ENCODE data around the gene OR11L1.

OR11L1 gene, protein sequence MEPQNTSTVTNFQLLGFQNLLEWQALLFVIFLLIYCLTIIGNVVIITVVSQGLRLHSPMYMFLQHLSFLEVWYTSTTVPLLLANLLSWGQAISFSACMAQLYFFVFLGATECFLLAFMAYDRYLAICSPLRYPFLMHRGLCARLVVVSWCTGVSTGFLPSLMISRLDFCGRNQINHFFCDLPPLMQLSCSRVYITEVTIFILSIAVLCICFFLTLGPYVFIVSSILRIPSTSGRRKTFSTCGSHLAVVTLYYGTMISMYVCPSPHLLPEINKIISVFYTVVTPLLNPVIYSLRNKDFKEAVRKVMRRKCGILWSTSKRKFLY

DNA sequence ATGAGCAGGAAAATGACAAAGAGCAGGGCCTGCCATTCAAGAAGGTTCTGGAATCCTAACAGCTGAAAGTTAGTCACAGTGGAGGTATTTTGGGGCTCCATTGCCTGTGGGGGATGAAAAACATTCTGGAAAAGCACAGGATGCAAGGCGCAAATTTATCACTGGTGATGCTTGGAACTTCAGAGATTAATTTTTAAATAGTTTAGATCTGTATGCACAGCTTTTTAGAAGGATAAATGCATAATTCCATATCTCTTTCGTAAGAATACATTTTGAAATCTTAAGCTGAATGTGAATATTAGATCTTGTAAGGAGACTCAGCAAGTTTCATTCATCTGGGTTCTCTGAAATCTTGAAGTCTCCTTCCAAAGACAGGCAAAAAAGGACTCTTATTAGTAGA is at the start of gene OR11L1:
Gene OR11L1, minus strand, starts transcription at position 101 of the 400 bp plus-strand sequence. Its CDS starts 0 bp downstream, at position 101.
- DNase-seq (ENCODE audit: low read depth in 3 of 3, low spot score in 1 of 3) = no peak

DNA sequence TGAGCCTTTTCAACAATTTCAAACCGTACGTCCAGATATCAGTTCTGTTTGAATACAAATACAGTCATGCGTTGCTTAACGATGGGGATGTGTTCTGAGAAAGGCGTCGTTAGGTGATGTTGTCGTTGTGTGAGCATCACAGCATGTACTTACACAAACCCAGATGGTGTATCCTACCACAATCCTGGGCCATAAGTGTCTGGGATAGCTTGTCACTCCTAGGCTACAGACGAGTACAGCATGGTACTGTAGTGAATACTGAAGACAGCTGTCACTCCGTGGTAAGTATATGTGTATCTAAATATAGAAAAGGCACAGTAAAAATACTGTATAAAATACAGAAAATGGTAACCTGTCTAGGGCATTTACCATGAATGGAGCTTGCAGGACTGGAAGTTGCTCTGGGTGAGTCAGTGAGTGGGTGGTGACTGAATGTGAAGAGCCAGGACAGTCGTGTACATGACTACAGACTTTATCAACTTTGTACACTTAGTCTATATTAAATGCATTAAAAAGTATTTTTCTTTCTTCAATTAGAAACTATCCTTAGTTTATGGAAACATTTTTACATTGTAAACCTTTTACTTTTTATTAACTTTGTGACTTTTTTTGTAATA is 43.2 kb upstream of the OR11L1 start:
- DNase-seq (ENCODE audit: low read depth in 3 of 3, low spot score in 1 of 3) = no peak

GRCh38 chr1:247883346-247883745 is 41.6 kb upstream of the OR11L1 start:
- DNase-seq (ENCODE audit: low read depth in 3 of 3, low spot score in 1 of 3) = no peak

GRCh38 chr1:247865416-247865815 is 23.7 kb upstream of the OR11L1 start:
- no peak for DNase-seq (ENCODE audit: low read depth in 3 of 3, low spot score in 1 of 3)

- no peak for DNase-seq (ENCODE audit: low read depth in 3 of 3, low spot score in 1 of 3)
These were observed 22.9 kb upstream of the OR11L1 start for GRCh38 chr1:247864644-247865043.

DNA sequence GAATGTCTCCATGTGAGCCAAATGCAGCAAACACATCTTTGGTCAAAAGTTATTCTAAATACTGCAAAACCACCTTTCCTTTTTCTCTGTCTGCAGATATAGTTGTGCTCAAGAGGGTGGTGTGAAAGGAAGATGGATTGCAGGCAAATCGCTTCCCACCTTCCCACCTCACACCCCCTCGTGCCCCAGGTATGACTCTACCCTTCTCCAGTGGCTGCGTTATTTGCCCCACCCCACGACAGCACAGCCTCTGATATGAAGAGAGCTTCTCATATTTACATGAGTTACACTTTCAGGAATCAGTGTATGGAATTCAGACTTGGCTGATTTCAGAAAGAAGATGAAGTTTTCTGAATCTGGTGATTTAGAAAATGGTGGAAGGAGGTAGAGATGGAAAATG is 21.1 kb upstream of the OR11L1 start:
- DNase-seq (ENCODE audit: low read depth in 3 of 3, low spot score in 1 of 3) = no peak

GRCh38 chr1:247857985-247858619 is 16.4 kb upstream of the OR11L1 start:
- DNase-seq (ENCODE audit: low read depth in 3 of 3, low spot score in 1 of 3) = no peak

DNA sequence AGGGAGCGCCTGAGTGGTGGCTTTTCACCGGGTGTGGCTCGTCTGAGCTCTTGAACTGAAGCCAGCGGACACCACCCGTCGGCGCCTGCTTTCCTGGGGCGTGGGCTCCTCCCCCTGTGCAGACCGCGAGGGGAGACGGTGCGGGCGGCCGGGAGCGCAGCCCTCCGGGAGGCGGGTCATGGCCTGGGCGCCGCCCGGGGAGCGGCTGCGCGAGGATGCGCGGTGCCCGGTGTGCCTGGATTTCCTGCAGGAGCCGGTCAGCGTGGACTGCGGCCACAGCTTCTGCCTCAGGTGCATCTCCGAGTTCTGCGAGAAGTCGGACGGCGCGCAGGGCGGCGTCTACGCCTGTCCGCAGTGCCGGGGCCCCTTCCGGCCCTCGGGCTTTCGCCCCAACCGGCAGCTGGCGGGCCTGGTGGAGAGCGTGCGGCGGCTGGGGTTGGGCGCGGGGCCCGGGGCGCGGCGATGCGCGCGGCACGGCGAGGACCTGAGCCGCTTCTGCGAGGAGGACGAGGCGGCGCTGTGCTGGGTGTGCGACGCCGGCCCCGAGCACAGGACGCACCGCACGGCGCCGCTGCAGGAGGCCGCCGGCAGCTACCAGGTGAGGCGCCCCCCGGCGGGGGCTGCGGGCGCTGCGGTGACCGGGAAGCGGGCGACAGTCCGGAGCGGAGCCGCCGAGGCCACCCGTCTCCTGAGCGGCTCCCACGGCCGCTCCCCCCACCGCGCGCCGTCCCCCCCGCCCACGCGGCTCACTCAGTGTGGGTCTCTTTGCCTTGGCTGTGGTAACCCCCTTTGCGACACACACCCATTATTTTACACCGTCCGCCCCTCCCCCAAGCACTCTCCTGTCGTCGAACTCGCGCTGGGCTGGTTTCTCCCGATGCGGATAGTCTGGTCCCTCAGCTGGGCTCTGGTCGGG is 15.6 kb upstream of the OR11L1 start, which contains the start of gene TRIM58:
Gene TRIM58, plus strand, starts transcription at position 119 of the 916 bp plus-strand sequence. Its CDS starts 60 bp downstream, at position 179.
- DNase-seq (ENCODE audit: low read depth in 3 of 3, low spot score in 1 of 3) = no peak

GRCh38 chr1:247855911-247856310 is 14.2 kb upstream of the OR11L1 start:
- DNase-seq (ENCODE audit: low read depth in 3 of 3, low spot score in 1 of 3) = no peak

GRCh38 chr1:247854899-247855545 is 13.3 kb upstream of the OR11L1 start:
- no peak for DNase-seq (ENCODE audit: low read depth in 3 of 3, low spot score in 1 of 3)

- DNase-seq (ENCODE audit: low read depth in 3 of 3, low spot score in 1 of 3) = no peak
These were observed 7.9 kb upstream of the OR11L1 start for GRCh38 chr1:247849616-247850015.

- DNase-seq (ENCODE audit: low read depth in 3 of 3, low spot score in 1 of 3) = no peak
These were observed 6.7 kb upstream of the OR11L1 start for GRCh38 chr1:247848346-247848745.

GRCh38 chr1:247845693-247846017 is 4.0 kb upstream of the OR11L1 start:
- no peak for DNase-seq (ENCODE audit: low read depth in 3 of 3, low spot score in 1 of 3)

DNA sequence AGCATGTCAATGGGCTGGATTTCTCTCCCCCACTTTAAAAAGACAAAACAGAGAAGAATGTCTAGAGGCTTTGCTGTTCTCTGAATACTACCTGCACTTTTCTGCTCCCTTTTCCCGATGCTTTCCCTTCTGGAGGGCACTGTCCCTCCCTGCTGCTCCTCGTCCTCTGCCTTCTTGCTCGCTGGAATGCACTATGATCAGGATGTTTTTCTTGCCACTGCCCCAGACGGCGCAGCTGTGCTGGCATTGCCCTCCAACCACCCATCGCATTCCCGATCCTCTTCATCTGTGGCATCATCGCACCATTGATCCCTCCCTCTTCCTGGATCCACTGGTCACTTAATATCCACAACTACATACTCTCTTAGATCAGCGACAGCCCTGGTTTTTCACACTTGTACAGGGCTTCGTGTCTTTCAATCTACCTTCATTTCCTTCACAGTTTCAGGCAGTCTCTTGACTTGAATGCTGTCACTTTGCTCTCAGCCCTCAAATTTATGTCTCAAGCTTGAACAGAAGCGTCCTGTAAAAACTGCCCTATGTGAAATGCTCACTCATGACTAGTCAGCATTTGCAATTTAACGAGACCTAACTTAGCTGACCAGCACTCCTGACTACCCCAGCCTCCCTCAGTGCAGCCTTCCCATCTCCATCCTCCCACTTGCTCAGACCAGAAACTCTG is 3.5 kb upstream of the OR11L1 start:
- DNase-seq (ENCODE audit: low read depth in 3 of 3, low spot score in 1 of 3) = no peak

GRCh38 chr1:247843411-247843810 is 1.7 kb upstream of the OR11L1 start:
- DNase-seq (ENCODE audit: low read depth in 3 of 3, low spot score in 1 of 3) = no peak

GRCh38 chr1:247840818-247841217 is 878 bp downstream of the OR11L1 start:
- DNase-seq (ENCODE audit: low read depth in 3 of 3, low spot score in 1 of 3) = no peak

DNA sequence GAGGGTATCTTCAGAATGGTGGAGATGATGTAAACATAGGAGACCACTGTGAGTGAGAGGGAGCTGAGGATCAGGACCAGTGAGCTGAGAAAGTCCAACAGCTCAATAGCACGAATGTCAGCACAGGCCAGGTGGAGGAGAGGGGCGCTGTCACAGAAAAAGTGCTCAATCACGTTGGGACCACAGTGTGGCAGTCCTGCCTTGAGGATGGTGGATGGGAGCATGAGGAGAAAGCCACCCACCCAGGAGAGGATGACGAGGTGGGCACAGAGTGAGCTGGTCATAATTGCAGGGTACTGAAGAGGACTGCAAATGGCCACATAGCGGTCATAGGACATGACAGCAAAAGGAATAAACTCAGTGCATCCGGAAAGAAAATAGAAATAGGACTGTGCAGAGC is 8.1 kb downstream of the OR11L1 start:
- no peak for DNase-seq (ENCODE audit: low read depth in 3 of 3, low spot score in 1 of 3)

- DNase-seq (ENCODE audit: low read depth in 3 of 3, low spot score in 1 of 3) = no peak
These were observed 12.0 kb downstream of the OR11L1 start for GRCh38 chr1:247829656-247830055.

DNA sequence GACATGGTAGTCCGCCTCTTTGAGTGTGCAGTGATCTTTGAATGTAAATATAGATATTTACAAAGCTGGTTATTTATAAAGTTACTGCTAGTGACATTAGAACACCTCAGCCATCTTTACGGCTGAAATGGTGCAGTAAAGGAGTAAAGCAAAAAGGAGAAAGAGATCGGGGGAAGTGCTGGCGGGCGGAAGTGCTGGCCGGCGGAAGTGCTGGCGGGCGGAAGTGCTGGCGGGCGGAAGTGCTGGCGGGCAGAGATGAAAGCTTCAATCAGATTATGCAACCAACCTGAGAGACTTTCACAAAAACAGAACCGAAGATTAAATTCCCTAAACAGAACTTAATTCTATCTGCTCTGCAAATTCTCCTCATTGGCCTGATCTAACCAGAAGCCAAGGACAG is 16.3 kb downstream of the OR11L1 start:
- no peak for DNase-seq (ENCODE audit: low read depth in 3 of 3, low spot score in 1 of 3)

- no peak for DNase-seq (ENCODE audit: low read depth in 3 of 3, low spot score in 1 of 3)
These were observed 17.7 kb downstream of the OR11L1 start, which contains the start of gene OR14A16 for GRCh38 chr1:247824023-247824422. OR14A16 (minus strand) TSS chr1:247824119; CDS start chr1:247815729, 8,390 bp downstream.
